ENCODE measurements around the gene CEP76. TPM values are rescaled to one million over a fixed set of nuclear protein-coding genes. Genes with fewer than 3 reads are reported as not detected.
A peak's percentile ranks its signal among the peaks of the same experiment; 100 is the strongest.

Gene CEP76
- total and polyA plus RNA-seq, 7 donors: 2.4 to 9.1 (median 5.8) TPM

DNA sequence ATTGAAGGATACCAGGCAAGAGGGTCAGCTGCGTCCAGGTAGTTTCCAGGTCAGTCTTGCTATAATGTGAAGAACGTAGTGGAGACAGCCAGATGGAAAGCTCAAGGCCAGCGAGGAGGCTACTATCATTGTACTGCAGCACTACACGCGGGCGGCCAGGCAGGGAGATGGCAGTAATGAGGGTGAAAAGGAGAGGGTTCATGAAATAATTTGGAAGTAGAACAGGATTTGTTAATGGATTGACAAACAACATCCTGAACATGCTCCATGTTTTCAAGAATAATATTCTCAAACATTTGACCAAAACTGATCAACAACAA is 61.7 kb downstream of the CEP76 start:
- WGBS, 2 donors: 85 to 89% methylated on average over 6 of the region's 6 CpGs
- DNase-seq: no peak
- intact Hi-C loops (cut with DNase I): no loop called here
- Histone ChIP-seq H3K36me3 (no peaks in the 10 kb centered on the region), H3K9me3 (no peaks in the 10 kb centered on the region), H3K4me3 (no peak overlapping the region), H3K27me3 (no peaks in the 10 kb centered on the region), H3K4me1 (peaks cover 0 to 23% (median 21%) of the 10 kb centered on the region in 4 donors), H3K27ac (no peak overlapping the region)
- no peak for TF ChIP-seq POLR2AphosphoS5 (IDR thresholded peaks at IDR 0.05)
- TF ChIP-seq, protein P1, sequence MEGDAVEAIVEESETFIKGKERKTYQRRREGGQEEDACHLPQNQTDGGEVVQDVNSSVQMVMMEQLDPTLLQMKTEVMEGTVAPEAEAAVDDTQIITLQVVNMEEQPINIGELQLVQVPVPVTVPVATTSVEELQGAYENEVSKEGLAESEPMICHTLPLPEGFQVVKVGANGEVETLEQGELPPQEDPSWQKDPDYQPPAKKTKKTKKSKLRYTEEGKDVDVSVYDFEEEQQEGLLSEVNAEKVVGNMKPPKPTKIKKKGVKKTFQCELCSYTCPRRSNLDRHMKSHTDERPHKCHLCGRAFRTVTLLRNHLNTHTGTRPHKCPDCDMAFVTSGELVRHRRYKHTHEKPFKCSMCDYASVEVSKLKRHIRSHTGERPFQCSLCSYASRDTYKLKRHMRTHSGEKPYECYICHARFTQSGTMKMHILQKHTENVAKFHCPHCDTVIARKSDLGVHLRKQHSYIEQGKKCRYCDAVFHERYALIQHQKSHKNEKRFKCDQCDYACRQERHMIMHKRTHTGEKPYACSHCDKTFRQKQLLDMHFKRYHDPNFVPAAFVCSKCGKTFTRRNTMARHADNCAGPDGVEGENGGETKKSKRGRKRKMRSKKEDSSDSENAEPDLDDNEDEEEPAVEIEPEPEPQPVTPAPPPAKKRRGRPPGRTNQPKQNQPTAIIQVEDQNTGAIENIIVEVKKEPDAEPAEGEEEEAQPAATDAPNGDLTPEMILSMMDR (IDR thresholded peaks at IDR 0.05): no peak
- TF ChIP-seq EP300 (IDR thresholded peaks at IDR 0.05): no peak
- no peak for TF ChIP-seq POLR2A (IDR thresholded peaks at IDR 0.05)

- intact Hi-C loops (cut with DNase I): no loop called here
- 71 to 80% methylated on average over 5 of the region's 5 CpGs for WGBS, 2 donors
- H3K9me3 ChIP-seq: no peaks in the 10 kb centered on the region
These were observed 62.3 kb downstream of the CEP76 start for GRCh38 chr18:12639990-12640880.

GRCh38 chr18:12638644-12639124 is 63.8 kb downstream of the CEP76 start:
- TF ChIP-seq POLR2AphosphoS5 (IDR thresholded peaks at IDR 0.05): no peak
- no peak for TF ChIP-seq EP300 (IDR thresholded peaks at IDR 0.05)
- TF ChIP-seq, protein P1 (IDR thresholded peaks at IDR 0.05): no peak
- TF ChIP-seq POLR2A (IDR thresholded peaks at IDR 0.05): no peak
- Histone ChIP-seq H3K36me3 (no peaks in the 10 kb centered on the region), H3K27me3 (no peaks in the 10 kb centered on the region), H3K4me3 (no peak overlapping the region), H3K4me1 (peaks cover 0 to 10% (median 7%) of the 10 kb centered on the region in 4 donors), H3K9me3 (no peaks in the 10 kb centered on the region), H3K27ac (no peak overlapping the region)
- intact Hi-C loops (cut with DNase I): no loop called here
- 68 to 86% methylated on average over 3 of the region's 3 CpGs for WGBS, 2 donors
- no peak for DNase-seq

More at GRCh38 chr18:12639990-12640880, 62.3 kb downstream of the CEP76 start:
- peaks cover 0 to 16% (median 15%) of the 10 kb centered on the region in 4 donors for H3K4me1 ChIP-seq
- H3K36me3 ChIP-seq: no peaks in the 10 kb centered on the region
- H3K27ac ChIP-seq: peak overlapping the region in 1 of 4 donors; percentile 30
- H3K4me3 ChIP-seq: no peak overlapping the region
- no peak for DNase-seq
- no peaks in the 10 kb centered on the region for H3K27me3 ChIP-seq
- TF ChIP-seq POLR2A (IDR thresholded peaks at IDR 0.05): no peak
- TF ChIP-seq POLR2AphosphoS5 (IDR thresholded peaks at IDR 0.05): no peak
- TF ChIP-seq, protein P1 (IDR thresholded peaks at IDR 0.05): no peak
- TF ChIP-seq EP300 (IDR thresholded peaks at IDR 0.05): no peak

DNA sequence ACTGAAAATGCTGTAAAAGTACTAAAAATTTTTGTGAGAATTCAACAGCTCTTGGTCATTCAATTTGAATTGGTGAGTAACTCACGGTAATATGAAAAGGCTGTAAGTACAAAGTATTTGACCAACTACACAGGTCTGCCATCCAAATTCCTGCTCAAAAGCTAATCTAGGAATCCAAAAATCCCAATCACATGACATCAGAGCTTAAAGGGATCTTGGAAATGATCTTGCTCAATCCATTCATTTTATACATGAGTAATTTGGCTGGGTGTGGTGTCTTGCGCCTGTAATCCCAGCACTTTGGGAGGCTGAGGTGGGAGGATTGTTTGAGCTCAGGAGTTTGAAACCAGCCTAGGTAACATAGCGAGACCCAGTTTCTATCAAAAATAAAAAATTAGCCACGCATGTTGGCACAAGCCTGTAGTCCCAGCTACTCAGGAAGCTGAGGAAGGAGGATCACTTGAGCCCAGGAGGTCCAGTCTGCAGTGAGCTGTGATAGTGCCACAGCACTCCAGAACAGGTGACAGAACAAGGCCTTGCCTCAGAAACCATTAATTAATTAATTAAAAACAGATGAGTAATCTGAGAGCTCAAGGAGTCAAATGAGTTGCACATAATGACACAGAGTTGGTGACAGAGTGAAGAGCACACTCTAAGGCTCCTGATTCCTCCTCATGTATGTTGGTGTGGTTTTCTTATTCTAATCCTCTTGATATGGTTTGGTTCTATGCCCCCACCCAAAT is 64.5 kb downstream of the CEP76 start:
- Histone ChIP-seq H3K4me3 (no peak overlapping the region), H3K4me1 (peaks cover 0 to 10% (median 4%) of the 10 kb centered on the region in 4 donors), H3K9me3 (no peaks in the 10 kb centered on the region), H3K27me3 (no peaks in the 10 kb centered on the region), H3K36me3 (no peaks in the 10 kb centered on the region), H3K27ac (no peak overlapping the region)
- intact Hi-C loops (cut with DNase I): no loop called here
- DNase-seq: no peak
- WGBS, 2 donors: 90 to 96% methylated on average over 4 of the region's 4 CpGs
- TF ChIP-seq POLR2AphosphoS5 (IDR thresholded peaks at IDR 0.05): no peak

GRCh38 chr18:12637393-12637792 is 65.1 kb downstream of the CEP76 start:
- WGBS, 2 donors: 82 to 92% methylated on average over 3 of the region's 3 CpGs
- Histone ChIP-seq H3K27me3 (no peaks in the 10 kb centered on the region), H3K4me1 (peaks cover 0 to 10% (median 4%) of the 10 kb centered on the region in 4 donors), H3K4me3 (no peak overlapping the region), H3K36me3 (no peaks in the 10 kb centered on the region), H3K27ac (no peak overlapping the region), H3K9me3 (no peaks in the 10 kb centered on the region)
- no peak for DNase-seq
- TF ChIP-seq, protein P1 (IDR thresholded peaks at IDR 0.05): no peak
- TF ChIP-seq EP300 (IDR thresholded peaks at IDR 0.05) (no peak), POLR2AphosphoS5 (IDR thresholded peaks at IDR 0.05) (no peak), POLR2A (IDR thresholded peaks at IDR 0.05) (no peak)
- intact Hi-C loops (cut with DNase I): no loop called here

All from sigmoid colon (tissue), 7 donors.